AG10803 (cell line): ENCODE data around the gene C3orf70.

ENCODE experiments used
- DNase-seq: peaks from one replicate; pipeline ENCODE4 v3.0.0; 2010; ENCODE audit warnings: low read depth
- H3K4me3 ChIP-seq: 2 replicates; pipeline ENCODE4 v1.5.1; 2011; ENCODE audit warnings: mild to moderate bottlenecking, low read length, control low read depth
- CTCF ChIP-seq: conservative IDR thresholded peaks from 2 replicates; pipeline ENCODE4 v1.5.1; 2011; ENCODE audit warnings: mild to moderate bottlenecking, low read length, control low read depth, inconsistent platforms

C3orf70 gene

DNA sequence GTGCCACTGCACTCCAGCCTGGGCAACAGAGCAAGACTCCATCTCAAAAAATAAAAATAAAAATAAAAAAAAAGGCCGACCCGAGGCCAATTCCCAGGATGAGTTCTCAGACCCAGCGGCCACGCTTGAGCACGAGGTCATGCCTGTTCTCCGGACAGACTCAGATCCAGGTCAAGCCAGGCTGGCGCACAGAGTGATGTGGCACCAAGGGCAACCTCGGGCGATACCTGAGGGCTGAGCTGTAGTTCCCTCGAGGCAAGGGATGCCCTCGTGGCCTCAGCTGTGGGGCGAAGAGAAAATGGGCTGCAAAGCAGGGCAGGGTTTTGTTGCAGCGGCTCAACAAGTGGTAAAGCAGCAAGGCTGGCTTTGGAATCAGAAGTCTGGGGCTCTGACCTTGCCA lies 77.3 kb downstream of the C3orf70 start:
- no peak overlapping the region for H3K4me3 ChIP-seq
- no peak for TF ChIP-seq CTCF
- DNase-seq, result no peak

GRCh38 chr3:185071287-185071800 lies 81.5 kb downstream of the C3orf70 start:
- no peak for DNase-seq
- no peak for TF ChIP-seq CTCF
- H3K4me3 ChIP-seq, result no peak overlapping the region

GRCh38 chr3:185070491-185071286 lies 82.2 kb downstream of the C3orf70 start:
- DNase-seq, result peak; percentile 33
- TF ChIP-seq CTCF, result peak; percentile 51
- no peak overlapping the region for H3K4me3 ChIP-seq

GRCh38 chr3:185069037-185070030 lies 83.5 kb downstream of the C3orf70 start:
- no peak for DNase-seq
- no peak overlapping the region for H3K4me3 ChIP-seq
- no peak for TF ChIP-seq CTCF

- DNase-seq, result no peak
- H3K4me3 ChIP-seq, result no peak overlapping the region
- no peak for TF ChIP-seq CTCF
Observed at GRCh38 chr3:185067173-185067572, 85.7 kb downstream of the C3orf70 start.

DNA sequence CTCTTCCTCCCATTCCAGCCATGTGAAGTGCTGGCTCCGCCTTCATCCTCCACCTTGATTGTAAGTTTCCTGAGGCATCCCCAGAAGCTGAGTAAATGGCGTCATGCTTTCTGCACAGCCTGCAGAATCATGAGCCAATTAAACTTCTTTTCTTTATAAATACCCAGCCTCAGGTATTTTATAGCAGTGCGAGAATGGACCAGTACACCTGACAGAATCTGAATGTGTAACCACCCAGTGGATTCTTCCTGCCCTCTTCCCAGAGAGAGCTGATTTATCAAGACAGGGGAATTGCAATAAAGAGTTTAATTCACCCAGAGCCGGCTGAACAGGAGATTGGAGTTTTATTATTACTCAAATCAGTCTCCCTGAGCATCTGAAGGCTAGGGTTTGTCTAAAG lies 86.6 kb downstream of the C3orf70 start:
- DNase-seq, result no peak
- no peak overlapping the region for H3K4me3 ChIP-seq
- no peak for TF ChIP-seq CTCF
